ENCODE data around the gene PLEKHM3. TPM values are rescaled to one million over a fixed set of nuclear protein-coding genes. Genes with fewer than 3 reads are reported as not detected.
A peak's percentile ranks its signal among the peaks of the same experiment; 100 is the strongest.

The PLEKHM3 gene
- total and polyA plus RNA-seq, 2 of the 13 experiments (the other 11 are each of a cell fraction or from before 2014, with no cell fraction given), result 4.5 to 4.7 TPM

DNA sequence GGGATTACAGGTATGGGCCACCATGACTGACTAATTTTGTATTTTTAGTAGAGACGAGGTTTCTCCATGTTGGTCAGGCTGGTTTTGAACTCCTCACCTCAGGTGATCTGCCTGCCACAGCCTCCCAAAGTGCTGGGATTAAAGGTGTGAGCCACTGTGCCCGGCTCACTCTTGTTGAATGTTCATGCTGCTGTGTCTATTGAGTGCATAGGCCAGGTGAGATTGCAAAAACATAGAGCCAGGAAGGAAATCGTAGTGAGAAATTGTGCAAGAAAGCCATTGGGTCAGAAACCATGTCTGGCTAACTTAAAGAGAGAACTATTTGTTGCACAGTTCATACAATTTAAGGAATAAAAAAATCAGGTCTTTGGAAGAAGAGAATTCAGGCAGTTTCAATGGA is 210.1 kb downstream of the PLEKHM3 start (continued):
- TF ChIP-seq, protein P1, sequence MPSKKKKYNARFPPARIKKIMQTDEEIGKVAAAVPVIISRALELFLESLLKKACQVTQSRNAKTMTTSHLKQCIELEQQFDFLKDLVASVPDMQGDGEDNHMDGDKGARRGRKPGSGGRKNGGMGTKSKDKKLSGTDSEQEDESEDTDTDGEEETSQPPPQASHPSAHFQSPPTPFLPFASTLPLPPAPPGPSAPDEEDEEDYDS (CRISPR knock-in tag; IDR thresholded peaks at IDR 0.05), result no peak
- TF ChIP-seq STAT5B (CRISPR knock-in tag; IDR thresholded peaks at IDR 0.05) (no peak), ZNF232 (CRISPR knock-in tag; IDR thresholded peaks at IDR 0.05; ENCODE audit: borderline replicate concordance) (no peak), ZNF678 (CRISPR knock-in tag; IDR thresholded peaks at IDR 0.05) (no peak), FOXA3 (CRISPR knock-in tag; IDR thresholded peaks at IDR 0.05) (peak; percentile 63; the same call in 1 of the 2 replicates), SIX4 (CRISPR knock-in tag; IDR thresholded peaks at IDR 0.05) (no peak), ZNF446 (CRISPR knock-in tag; IDR thresholded peaks at IDR 0.05) (no peak), ZNF777 (CRISPR knock-in tag; IDR thresholded peaks at IDR 0.05) (no peak), NR3C1 (CRISPR knock-in tag; IDR thresholded peaks at IDR 0.05) (no peak), FIP1L1 (IDR thresholded peaks at IDR 0.05; ENCODE audit: borderline replicate concordance, insufficient read depth, low read depth, low read length) (no peak), ZBTB38 (CRISPR knock-in tag; IDR thresholded peaks at IDR 0.05) (no peak), KMT2A (CRISPR knock-in tag; IDR thresholded peaks at IDR 0.05) (no peak), IRX3 (CRISPR knock-in tag; IDR thresholded peaks at IDR 0.05; ENCODE audit: borderline replicate concordance, low read depth) (no peak), TCF7 (IDR thresholded peaks at IDR 0.05; ENCODE audit: low read depth) (no peak), IRF2 (CRISPR knock-in tag; IDR thresholded peaks at IDR 0.05) (no peak), NONO (IDR thresholded peaks at IDR 0.05) (no peak), NONO (CRISPR knock-in tag; conservative IDR thresholded peaks at IDR 0.05) (0 out of 2 replicates have a peak, but pooled peaks have one; percentile 28), ZNF792 (CRISPR knock-in tag; IDR thresholded peaks at IDR 0.05) (no peak), ZBTB42 (CRISPR knock-in tag; IDR thresholded peaks at IDR 0.05) (no peak)
- TF ChIP-seq, protein P2, sequence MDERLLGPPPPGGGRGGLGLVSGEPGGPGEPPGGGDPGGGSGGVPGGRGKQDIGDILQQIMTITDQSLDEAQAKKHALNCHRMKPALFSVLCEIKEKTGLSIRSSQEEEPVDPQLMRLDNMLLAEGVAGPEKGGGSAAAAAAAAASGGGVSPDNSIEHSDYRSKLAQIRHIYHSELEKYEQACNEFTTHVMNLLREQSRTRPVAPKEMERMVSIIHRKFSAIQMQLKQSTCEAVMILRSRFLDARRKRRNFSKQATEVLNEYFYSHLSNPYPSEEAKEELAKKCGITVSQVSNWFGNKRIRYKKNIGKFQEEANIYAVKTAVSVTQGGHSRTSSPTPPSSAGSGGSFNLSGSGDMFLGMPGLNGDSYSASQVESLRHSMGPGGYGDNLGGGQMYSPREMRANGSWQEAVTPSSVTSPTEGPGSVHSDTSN (CRISPR knock-in tag; IDR thresholded peaks at IDR 0.05), result no peak
- TF ChIP-seq, protein P3, sequence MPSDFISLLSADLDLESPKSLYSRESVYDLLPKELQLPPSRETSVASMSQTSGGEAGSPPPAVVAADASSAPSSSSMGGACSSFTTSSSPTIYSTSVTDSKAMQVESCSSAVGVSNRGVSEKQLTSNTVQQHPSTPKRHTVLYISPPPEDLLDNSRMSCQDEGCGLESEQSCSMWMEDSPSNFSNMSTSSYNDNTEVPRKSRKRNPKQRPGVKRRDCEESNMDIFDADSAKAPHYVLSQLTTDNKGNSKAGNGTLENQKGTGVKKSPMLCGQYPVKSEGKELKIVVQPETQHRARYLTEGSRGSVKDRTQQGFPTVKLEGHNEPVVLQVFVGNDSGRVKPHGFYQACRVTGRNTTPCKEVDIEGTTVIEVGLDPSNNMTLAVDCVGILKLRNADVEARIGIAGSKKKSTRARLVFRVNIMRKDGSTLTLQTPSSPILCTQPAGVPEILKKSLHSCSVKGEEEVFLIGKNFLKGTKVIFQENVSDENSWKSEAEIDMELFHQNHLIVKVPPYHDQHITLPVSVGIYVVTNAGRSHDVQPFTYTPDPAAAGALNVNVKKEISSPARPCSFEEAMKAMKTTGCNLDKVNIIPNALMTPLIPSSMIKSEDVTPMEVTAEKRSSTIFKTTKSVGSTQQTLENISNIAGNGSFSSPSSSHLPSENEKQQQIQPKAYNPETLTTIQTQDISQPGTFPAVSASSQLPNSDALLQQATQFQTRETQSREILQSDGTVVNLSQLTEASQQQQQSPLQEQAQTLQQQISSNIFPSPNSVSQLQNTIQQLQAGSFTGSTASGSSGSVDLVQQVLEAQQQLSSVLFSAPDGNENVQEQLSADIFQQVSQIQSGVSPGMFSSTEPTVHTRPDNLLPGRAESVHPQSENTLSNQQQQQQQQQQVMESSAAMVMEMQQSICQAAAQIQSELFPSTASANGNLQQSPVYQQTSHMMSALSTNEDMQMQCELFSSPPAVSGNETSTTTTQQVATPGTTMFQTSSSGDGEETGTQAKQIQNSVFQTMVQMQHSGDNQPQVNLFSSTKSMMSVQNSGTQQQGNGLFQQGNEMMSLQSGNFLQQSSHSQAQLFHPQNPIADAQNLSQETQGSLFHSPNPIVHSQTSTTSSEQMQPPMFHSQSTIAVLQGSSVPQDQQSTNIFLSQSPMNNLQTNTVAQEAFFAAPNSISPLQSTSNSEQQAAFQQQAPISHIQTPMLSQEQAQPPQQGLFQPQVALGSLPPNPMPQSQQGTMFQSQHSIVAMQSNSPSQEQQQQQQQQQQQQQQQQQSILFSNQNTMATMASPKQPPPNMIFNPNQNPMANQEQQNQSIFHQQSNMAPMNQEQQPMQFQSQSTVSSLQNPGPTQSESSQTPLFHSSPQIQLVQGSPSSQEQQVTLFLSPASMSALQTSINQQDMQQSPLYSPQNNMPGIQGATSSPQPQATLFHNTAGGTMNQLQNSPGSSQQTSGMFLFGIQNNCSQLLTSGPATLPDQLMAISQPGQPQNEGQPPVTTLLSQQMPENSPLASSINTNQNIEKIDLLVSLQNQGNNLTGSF (CRISPR knock-in tag; IDR thresholded peaks at IDR 0.05), result no peak
- TF ChIP-seq, protein P4, sequence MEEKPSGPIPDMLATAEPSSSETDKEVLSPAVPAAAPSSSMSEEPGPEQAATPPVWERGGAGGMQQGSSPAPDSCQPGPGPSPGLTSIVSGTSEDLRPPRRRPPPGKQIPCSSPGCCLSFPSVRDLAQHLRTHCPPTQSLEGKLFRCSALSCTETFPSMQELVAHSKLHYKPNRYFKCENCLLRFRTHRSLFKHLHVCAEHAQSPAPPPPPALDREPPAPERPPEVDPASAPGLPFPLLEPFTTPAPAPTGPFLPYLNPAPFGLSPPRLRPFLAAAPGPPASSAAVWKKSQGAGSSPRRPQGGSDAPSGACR (CRISPR knock-in tag; IDR thresholded peaks at IDR 0.05), result no peak
- TF ChIP-seq, protein P5, sequence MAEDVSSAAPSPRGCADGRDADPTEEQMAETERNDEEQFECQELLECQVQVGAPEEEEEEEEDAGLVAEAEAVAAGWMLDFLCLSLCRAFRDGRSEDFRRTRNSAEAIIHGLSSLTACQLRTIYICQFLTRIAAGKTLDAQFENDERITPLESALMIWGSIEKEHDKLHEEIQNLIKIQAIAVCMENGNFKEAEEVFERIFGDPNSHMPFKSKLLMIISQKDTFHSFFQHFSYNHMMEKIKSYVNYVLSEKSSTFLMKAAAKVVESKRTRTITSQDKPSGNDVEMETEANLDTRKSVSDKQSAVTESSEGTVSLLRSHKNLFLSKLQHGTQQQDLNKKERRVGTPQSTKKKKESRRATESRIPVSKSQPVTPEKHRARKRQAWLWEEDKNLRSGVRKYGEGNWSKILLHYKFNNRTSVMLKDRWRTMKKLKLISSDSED (CRISPR knock-in tag; IDR thresholded peaks at IDR 0.05), result no peak

Data from HepG2 (cell line).